Measurements from ENCODE around the gene SLC27A2.

SLC27A2 gene

DNA sequence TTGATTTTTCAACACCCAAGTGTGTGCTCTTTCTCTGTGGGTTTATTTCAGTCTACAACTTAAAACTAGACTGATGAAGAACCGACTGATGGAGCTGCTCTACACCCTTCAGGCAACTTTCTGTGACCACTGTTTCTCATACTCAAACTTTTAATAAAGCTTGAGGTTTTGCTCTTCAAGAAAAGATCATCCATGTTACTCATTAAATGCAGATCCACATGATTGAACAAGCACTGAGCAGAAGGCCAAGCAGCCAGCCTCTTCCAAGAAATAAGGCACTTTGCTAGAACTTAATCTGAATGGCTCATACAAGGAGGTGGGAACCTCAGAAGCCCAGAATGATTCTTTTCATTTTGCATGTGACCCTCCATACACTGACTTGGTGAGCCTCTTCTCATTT is 8.7 kb downstream of the SLC27A2 start:
- no peak for DNase-seq (ENCODE audit: low read depth)

DNA sequence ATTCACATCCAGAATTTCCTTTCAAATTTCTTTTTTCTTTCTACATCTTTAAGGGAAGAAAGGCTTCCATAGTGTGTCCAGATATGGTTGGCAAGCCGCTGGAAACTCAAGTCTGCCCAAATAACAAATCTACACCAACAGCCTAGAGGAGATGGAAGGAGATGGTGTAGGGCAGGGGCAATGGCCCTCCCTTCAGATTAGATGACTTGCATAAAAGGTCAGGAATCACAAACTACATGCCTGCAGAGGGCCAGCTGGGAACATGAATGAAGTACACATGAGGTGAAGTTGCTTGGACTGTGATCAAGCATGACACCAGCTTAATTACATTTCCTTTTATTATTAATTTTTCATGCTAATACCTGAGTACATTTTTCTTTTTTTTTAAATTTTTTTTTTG is 10.2 kb downstream of the SLC27A2 start:
- no peak for DNase-seq (ENCODE audit: low read depth)

- no peak for DNase-seq (ENCODE audit: low read depth)
Measured at GRCh38 chr15:50192926-50193620, 11.1 kb downstream of the SLC27A2 start.

DNA sequence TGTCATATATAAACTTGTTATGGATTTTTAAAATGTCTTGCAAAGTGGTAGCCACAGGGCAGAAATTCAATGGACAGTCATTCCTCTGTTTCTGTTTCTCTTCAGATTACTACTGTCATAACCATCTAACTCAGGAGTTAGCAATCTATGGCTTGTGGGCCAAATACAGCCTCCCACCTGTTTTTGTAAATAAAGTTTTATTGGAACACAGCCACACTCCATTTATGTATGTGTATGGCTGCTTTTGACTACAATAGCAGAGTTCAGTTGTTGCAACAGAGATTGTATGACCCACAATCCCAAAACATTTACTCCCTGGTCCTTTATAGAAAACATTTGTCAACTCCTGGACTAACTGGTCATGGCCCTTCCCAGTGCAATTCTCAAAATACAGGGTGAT is 20.0 kb downstream of the SLC27A2 start:
- DNase-seq (ENCODE audit: low read depth), result no peak

DNA sequence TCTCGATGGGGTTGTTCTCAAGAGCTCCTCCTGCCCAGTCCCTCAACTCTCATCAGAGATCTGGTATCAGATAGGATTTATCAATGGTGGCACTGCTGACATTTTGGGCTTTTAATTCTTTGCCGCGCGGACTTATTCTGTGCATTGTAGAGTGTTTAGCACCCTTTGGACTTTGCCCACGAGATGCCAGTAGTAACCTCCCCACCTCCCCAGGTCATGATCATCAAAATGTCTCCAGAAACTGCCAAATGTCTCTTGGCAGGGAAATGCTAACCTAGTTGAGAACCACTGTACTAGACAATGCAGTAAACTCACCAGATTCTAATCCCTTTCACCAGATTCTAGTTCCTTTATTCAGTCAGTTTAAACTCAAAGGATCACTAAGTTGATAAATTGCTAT is 24.0 kb downstream of the SLC27A2 start:
- DNase-seq (ENCODE audit: low read depth), result no peak

DNA sequence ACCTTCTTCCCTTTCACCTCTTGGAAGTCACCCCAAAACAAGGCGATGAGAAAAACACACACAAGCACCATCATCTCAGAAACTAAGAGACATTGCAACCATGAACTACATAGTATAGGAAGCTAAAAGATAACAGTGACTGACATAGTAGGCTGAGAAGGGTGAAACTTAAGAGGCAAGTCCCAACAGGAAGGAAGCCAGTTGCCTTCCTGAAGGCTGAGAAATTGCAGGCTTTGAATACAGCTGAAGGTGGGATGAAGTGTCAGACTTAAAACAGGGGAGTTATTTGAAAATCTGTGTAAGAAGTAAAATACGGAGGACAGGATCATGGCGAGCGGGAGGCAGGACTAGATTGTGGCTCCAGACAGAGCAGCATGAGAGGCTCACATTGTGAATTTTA is 27.8 kb downstream of the SLC27A2 start:
- no peak for DNase-seq (ENCODE audit: low read depth)

- DNase-seq (ENCODE audit: low read depth), result no peak
Measured at GRCh38 chr15:50210462-50211157, 28.6 kb downstream of the SLC27A2 start.

GRCh38 chr15:50218291-50218690 is 36.3 kb downstream of the SLC27A2 start:
- no peak for DNase-seq (ENCODE audit: low read depth)

DNA sequence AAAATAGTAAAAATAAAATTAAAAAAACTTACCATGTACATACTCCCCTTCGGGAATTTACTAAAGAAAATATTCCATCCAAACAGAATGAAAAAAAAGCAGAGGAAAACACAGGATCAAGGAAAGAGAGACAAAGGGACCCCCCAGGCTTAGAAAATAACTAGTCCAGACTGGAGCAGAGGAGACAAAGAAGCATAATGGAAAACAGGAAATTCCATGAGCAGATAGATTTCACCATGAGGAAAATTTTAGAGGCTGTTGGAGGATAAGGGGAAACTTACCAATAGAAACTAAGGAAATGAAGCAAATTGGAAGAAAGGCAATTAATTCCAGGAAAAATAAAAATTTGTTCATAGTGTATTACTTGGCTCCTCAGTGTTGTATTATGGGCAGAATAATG is 36.7 kb downstream of the SLC27A2 start:
- DNase-seq (ENCODE audit: low read depth), result no peak

- no peak for DNase-seq (ENCODE audit: low read depth)
Measured at GRCh38 chr15:50219820-50220219, 37.8 kb downstream of the SLC27A2 start.

DNA sequence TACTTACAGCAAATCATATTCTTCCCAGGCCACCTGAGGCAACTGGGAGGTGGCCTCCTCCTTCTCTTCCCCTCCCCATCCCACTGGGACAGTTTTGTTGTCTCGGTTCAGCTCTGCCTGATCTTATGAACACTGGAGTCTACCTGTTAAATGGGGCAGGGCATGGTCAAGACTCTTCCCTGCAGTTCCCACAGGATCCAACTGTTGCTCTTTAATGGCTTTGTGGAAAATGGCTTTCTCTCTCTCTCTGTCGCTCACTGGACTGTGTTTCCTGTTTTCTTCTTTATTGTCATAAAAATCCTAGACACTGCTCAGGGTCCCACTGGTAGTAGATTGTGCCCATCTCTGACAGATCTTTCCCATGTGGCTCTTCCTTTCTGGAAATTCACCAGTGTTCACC is 40.2 kb downstream of the SLC27A2 start:
- DNase-seq (ENCODE audit: low read depth), result no peak

GRCh38 chr15:50224606-50225005 is 42.6 kb downstream of the SLC27A2 start:
- DNase-seq (ENCODE audit: low read depth), result peak; percentile 18

DNA sequence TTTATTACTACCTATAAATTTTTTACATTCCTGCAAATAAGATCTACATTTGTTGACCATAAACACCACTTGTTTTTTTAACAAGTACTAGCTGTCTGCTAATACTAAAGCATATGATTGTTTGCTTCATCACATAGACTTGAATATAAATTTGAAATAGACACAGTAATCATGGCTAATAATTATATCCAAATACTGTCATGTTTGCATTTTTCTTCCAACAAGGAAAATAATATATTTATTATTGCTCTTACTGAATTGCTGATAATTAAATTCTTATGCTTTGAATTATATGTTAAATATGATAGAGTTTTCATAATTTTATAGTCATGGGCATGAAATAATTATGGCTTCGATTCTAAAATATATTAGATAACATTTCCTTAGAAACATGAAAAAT is 43.1 kb downstream of the SLC27A2 start:
- no peak for DNase-seq (ENCODE audit: low read depth)

- DNase-seq (ENCODE audit: low read depth), result no peak
Measured at GRCh38 chr15:50225938-50226337, 43.9 kb downstream of the SLC27A2 start.

DNA sequence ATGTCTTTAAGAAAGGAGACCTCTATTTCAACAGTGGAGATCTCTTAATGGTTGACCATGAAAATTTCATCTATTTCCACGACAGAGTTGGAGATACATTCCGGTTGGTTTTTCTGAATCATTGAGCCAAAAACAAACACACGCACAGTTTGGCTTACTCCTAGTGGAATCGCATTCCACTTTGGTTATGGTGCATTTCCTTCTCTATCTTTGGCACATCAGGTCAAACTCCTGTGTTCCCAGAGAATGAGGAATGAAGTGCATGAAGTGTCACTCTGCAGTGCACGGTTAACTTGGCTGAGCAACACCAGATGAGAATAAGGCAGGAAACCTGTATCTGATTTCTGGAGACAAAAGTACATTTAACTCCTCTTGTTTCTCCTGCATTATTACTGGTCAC is 45.1 kb downstream of the SLC27A2 start:
- DNase-seq (ENCODE audit: low read depth), result peak; percentile 66

DNA sequence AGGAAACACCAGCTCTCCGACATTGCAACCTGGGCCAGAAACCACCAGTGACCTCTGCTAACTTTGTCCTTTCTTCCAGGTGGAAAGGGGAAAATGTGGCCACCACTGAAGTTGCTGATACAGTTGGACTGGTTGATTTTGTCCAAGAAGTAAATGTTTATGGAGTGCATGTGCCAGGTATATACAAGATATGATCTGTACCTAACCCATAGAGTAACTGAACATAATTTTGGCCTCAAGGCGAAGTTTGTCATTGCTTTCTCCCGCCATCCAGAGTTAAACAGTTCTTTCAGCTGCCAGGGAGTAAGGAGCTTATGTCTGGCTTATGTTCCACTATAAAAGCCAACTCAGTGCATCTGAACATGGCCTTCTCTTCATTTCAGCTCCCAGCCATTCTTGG is 46.9 kb downstream of the SLC27A2 start:
- no peak for DNase-seq (ENCODE audit: low read depth)

- no peak for DNase-seq (ENCODE audit: low read depth)
Measured at GRCh38 chr15:50229336-50229735, 47.3 kb downstream of the SLC27A2 start.

DNA sequence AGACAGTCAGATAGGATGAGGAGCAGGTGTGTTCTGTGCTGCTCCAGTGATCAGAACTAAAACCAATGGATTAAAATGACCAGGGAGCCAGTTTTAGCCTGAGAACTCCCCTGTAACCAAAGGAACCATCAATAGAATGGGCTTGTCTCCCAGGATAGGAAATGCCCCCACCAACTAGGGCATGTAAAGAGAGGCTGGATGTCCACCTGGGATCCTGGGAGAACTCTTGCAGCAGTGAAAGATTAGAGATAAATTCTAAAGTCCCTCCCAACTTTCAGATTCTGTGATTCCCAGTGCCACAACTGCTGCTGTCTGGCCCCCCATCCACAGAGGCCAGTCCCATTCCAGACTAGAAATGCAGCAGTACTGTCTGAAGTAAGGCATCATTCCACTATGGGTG is 49.8 kb downstream of the SLC27A2 start:
- no peak for DNase-seq (ENCODE audit: low read depth)

GRCh38 chr15:50232791-50233190 is 50.8 kb downstream of the SLC27A2 start:
- DNase-seq (ENCODE audit: low read depth), result no peak

DNA sequence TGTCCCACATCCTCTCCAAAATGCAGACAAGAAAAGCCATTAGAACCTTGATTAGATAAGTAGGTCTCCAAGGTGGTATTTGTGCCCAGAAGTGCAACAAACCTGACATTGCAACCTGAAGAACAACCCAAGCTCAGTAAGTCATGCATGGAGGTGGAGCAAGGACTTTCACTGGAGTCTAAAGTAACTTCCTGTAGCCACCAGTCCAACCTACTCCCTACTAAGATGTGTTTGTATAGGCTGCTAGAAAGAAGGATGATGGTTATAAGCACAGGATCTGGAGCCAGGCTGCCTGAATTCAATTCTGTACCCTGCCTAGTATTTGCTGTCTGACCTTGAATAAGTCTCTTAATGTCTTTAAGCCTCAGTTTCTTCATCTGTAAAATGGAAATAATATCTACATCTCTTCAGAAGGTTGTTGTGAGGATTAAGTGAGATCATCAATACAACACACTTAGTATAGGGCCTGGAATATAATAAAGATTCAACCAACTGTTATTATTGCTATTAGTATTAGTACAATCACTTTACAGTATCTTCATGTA is 51.3 kb downstream of the SLC27A2 start:
- DNase-seq (ENCODE audit: low read depth), result no peak

GRCh38 chr15:50234764-50235163 is 52.8 kb downstream of the SLC27A2 start:
- DNase-seq (ENCODE audit: low read depth), result no peak

- DNase-seq (ENCODE audit: low read depth), result no peak
Measured at GRCh38 chr15:50235794-50236193, 53.8 kb downstream of the SLC27A2 start.

DNA sequence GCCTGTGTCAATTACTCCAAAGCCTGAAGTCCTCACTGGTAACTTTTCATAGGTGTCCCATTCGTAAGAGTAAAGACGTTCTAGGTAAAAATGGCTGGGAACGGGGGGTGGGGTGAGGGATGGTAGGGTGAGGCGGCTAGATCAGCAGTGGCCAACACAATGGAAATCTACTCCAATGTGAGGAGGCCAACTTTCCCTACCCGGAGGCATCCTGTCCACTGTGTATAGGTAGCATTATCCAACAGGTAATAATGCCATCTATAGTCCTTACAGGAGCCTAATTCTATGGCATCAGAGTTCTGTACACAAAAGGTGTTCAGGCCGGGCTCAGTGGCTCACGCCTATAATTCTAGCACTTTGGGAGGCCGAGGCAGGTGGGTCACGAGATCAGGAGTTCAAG is 54.4 kb downstream of the SLC27A2 start:
- no peak for DNase-seq (ENCODE audit: low read depth)

DNA sequence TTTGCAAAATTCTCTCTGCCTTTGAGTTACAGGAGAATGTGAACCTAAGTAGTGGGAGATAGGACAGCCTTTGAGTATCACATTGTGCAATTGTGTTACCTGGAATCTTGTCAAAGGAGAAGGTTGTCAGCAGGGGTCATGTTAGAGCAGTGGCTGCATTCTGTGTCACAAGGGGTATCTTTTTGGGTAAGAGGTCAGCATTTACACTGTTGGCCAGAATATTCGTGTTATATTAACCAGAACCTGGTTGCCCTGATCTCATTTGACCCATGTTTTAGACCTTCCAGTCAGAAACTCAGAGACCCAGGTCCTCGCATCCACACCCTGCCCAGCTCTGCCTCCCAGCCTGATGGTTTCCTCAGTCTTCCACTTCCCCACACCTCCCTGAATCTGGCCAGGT is 56.3 kb downstream of the SLC27A2 start:
- no peak for DNase-seq (ENCODE audit: low read depth)

Data from GM04504 (cell line).